ENCODE results near the gene CD69.
"Not testable (repeated sequence)": the region's sequence is repeated elsewhere in the genome, so short reads cannot be mapped to it uniquely, and the experiment has no call there.

Gene CD69

DNA sequence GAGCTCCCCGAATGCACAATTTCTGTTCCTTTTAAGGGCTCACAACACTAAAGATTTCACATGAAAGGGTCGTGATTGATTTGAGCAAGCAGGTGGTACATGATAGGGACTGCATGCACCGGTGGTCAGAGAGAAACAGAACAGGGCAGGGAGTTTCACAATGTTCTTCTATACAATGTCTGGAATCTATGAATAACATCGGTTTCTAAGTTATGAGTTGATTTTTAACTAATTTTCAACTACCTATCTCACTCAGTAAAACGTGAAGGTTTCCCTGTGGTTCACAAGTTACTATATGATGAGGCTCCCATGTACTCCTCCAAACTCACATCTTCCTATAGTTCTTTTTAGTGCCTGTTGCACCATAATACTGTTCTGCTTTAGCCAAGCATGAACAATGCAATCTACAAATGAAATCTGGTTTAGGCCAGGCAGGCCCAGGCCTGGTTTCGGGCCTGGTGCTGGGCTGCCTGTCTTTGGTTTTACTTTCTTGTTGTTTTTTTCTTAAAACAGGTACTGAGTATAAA, 47.6 kb downstream of the CD69 start:
- DNase-seq: not testable (repeated sequence)

DNA sequence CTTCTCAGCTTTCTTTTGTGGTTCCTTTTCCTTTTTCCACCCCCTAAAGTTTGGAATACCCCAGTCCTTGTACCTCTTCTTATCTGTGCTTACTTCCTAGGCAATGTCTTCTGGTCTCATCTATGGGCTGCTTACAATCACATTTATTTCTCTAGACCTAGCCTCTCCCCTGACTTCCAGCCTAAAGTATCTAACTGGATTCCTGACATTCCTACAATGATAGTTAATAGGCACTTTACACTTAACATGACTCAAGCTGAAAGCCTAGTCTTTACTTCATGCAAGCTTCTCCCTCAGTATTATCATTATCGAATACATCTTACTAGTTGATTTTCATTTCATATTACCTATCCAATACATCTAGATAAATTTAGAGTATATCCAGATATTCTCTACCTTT, 49.0 kb downstream of the CD69 start:
- no peak for DNase-seq

DNA sequence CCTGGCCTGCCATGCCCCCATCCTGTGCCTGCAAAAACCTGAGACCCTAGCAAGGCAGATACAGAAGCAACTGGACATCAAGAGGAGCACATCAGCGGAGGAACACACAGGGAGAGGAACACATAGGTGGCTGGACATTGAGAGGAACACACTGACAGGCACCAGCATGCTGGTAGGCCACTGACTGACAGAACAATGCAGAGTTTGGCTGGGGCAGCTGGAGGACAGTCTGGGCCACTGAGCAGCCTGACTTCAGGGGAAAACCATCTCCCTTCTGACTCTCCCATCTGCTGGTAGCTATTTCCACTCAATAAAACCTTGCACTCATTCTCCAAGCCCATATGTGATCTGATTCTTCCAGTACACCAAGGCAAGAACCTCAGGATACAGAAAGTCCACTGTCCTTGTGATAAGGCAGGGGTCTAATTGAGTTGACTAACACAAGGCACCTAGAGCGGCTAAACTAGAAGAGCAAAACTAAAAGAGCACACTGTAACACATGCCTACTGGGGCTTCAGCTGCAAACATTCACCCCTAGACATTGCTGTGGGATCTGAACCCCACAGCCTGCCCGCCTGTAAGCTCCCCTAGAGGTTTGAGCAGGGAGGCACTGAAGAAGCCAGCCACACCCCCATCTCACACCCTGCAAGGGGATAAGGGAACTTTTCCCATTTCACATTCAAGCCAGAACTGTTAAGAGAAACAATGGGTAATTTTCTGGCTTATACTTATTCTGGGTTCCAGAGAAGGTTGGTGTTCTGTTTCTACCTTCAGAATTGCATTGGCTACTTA, 49.9 kb downstream of the CD69 start:
- no peak for DNase-seq

DNA sequence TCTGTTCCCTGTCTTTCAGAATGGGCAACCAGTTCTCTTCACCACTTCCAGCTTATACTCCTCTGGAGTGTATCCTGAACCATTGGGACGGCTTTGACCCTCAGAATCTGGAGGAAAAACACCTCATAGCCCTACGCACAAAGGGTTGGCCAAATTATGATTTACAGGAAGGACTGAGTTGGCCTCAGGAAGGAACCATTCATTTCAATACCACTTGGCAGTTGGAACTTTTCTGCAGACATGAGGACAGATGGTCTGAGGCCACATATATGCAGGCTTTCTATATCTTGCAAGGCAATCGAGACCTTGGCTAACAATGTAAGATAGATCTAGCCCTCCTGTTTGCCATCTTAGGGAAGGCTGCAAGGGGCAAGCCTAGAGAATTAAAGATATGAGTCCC, 51.8 kb downstream of the CD69 start:
- no peak for DNase-seq

DNA sequence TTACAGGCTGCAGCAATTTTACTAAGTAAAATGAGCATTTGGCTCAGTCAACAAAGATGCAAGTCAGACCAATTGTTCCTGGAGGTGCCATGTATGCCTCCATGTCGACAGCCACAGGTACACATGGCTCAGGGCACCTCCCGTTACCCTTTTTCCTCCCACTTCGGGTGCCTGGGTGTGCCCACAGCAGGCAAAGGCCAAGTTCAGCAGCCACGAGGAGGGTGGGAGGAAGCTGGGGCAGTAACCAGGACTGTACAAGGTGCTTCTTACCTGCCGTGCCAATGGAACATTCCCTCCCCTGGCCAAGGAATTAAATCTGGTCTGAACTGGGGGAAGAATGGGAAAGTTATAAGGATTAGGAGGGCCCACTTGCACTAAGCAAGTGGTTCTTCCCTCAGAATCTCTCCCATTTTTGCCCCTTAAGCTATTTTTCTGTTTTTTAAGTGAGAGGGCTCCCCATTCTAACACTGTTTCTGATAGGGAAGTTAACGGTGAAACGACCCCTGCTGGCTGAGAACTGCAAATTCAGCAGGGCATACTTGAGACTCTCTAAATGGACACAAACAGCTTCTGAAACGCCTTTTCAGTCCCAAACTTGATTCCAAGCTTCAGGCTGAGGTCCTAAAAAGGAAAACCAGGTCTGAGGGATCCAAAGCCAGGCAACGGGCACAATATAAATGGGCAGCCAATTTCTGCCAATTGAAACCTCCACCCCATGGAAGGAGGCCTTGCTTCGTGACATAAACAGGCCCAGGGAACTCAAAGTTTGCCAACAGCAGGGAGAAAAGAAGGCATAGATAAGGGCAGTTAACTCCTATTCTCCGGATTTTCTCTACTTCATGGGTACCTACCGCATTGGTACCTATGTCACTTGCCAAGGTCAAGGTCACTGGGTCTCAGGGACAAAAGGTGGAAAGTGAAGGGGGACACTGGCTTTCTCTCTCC, 52.6 kb downstream of the CD69 start:
- peak; percentile 70 for DNase-seq

DNA sequence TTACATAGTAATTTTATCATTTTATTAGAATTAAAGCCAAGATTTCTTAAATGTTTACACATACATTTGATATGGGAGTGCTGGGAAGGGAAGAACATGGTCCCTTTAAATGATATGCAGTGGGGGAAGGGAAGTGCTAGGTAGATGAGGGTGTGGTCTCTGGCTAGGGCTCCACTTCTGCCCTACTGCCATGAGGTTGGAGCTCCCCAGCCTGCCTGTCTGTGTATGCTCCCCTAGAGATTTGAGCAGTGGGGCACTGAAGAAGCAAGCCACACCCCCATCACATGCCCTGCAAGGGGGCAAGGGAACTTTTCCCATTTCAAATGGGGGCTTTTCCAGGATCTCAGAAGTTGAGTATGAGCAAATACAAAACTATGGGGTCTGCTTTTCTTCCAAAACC, 53.3 kb downstream of the CD69 start:
- no peak for DNase-seq

DNA sequence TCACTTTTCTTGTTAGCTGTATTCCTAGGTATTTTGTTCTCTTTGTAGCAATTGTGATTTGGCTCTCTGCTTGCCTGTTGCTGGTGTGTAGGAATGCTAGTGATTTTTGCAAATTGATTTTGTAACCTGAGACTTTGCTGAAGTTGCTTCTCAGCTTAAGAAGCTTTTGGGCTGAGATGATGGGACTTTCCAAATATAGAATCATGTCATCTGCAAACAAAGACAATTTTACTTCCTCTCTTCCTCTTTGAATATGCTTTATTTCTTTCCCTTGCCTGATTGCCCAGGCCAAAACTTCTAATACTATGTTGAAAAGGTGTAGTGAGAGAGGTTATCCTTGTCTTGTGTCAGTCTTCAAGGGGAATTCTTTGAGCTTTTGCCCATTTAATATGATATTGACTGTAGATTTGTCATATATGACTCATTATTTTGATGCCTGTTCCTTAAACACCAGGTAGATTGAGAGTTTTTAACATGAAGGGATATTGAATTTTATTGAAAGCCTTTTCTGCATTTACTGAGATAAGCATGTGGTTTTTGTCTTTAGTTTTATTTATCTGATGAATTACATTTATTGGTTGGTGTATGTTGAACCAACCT, 54.5 kb downstream of the CD69 start:
- no peak for DNase-seq

DNA sequence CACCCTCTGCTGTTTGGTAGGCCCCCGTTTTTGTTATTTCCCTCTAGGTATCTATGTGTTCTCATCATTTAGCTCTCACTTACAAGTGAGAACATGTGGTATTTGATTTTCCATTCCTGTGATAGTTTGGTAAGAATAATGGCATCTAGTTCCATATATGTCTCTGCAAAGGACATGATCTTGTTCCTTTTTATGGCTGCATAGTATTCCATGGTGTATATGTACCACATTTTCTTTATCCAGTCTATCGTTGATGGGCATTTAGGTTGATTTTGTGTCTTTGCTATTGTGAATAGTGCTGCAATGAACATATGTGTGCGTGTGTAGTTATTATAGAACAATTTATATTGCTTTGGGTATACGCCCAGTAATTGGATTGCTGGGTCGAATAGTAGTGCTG, 56.1 kb downstream of the CD69 start:
- DNase-seq: not testable (repeated sequence)

Data from NCI-H82 (cell line).